T-helper 17 cell (primary cell): ENCODE measurements around the gene TMEM18. TPM values are rescaled to one million over a fixed set of nuclear protein-coding genes. Genes with fewer than 3 reads are reported as not detected.

Source experiments
- ATAC-seq: fragments of 150-1000 bp; cut with Tn5 transposase; 2 replicates; pipeline ENCODE4 v1.10.0; 2021; ENCODE audit warnings: mild to moderate bottlenecking, moderate library complexity
- DNase-seq, 3 donors: peaks; one replicate each; pipeline versions ENCODE4 v3.0.0 to v3.0.0-alpha.2; 2020 to 2021
- H3K9me3 ChIP-seq: one replicate; pipeline ENCODE4 v1.7.0; 2013; ENCODE audit warnings: low read length, mild to moderate bottlenecking; ENCODE audit not compliant: control insufficient read depth, poor library complexity, severe bottlenecking
- H3K27ac Mint-ChIP-seq: one replicate; pipeline ENCODE4 v1.8.0; 2022; ENCODE audit warnings: mild to moderate bottlenecking, moderate library complexity, mixed read lengths
- H3K27me3 Mint-ChIP-seq: one replicate; pipeline ENCODE4 v1.8.0; 2022; ENCODE audit warnings: mixed read lengths
- H3K36me3 Mint-ChIP-seq: one replicate; pipeline ENCODE4 v1.8.0; 2022; ENCODE audit warnings: low read depth, mixed read lengths
- H3K4me1 Mint-ChIP-seq: one replicate; pipeline ENCODE4 v1.8.0; 2022; ENCODE audit warnings: mild to moderate bottlenecking, mixed read lengths
- H3K4me3 Mint-ChIP-seq: one replicate; pipeline ENCODE4 v1.8.0; 2022; ENCODE audit warnings: mild to moderate bottlenecking, moderate library complexity, mixed read lengths
- total RNA-seq, 4 donors: library from RNA in 2 of 4; stranded (reverse) in 2 of 4; gene quantifications; one replicate each; pipeline ENCODE4 v1.2.3 and lab custom pipeline; 2022 to 2026

TMEM18 gene
- total RNA-seq, 2 donors from 2014 or later = 29.3 to 34.3 TPM

DNA sequence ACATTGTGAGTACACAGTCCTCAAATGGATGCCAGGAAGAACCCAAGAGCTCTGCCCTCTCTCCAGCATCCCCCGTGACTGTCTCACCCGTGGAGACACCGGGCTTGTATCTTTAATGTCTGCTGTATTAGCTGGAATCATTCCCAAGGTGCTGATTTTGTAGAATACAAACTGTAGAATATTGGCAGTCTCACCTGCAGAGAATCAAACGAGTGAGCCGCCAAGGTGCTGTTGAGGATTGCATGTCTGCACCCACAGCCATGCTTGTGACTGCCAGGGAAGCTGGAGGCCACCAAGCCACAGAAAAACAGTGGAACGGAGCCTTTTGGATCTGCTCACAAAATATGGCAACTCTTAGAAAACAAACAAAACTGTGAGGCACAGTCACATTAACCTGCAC is 37.5 kb downstream of the TMEM18 start:
- Mint-ChIP-seq H3K4me3 (no peak overlapping the region), H3K27ac (no peak overlapping the region), H3K4me1 (peaks cover 12% of the 10 kb centered on the region), H3K27me3 (peaks cover 15% of the 10 kb centered on the region), H3K36me3 (peaks cover 3% of the 10 kb centered on the region)
- no peak for DNase-seq
- H3K9me3 ChIP-seq = no peaks in the 10 kb centered on the region
- ATAC-seq = no peak

- H3K27ac Mint-ChIP-seq = no peak overlapping the region
- DNase-seq (no peak), ATAC-seq (no peak)
- peaks cover 9% of the 10 kb centered on the region for H3K4me1 Mint-ChIP-seq
- no peaks in the 10 kb centered on the region for H3K36me3 Mint-ChIP-seq
- H3K4me3 Mint-ChIP-seq = no peak overlapping the region
- H3K27me3 Mint-ChIP-seq = peaks cover 12% of the 10 kb centered on the region
- H3K9me3 ChIP-seq = no peaks in the 10 kb centered on the region
Measured at GRCh38 chr2:637804-638203, 39.4 kb downstream of the TMEM18 start.

- H3K9me3 ChIP-seq = no peaks in the 10 kb centered on the region
- peaks cover 9% of the 10 kb centered on the region for H3K4me1 Mint-ChIP-seq
- H3K27ac Mint-ChIP-seq = no peak overlapping the region
- DNase-seq (no peak), ATAC-seq (no peak)
- H3K36me3 Mint-ChIP-seq = no peaks in the 10 kb centered on the region
- H3K4me3 Mint-ChIP-seq = peak overlapping the region; percentile 85
- H3K27me3 Mint-ChIP-seq = peaks cover 12% of the 10 kb centered on the region
Measured at GRCh38 chr2:637406-637776, 39.8 kb downstream of the TMEM18 start.

GRCh38 chr2:636641-637405 is 40.4 kb downstream of the TMEM18 start:
- Mint-ChIP-seq H3K36me3 (no peaks in the 10 kb centered on the region), H3K27ac (no peak overlapping the region), H3K27me3 (peaks cover 12% of the 10 kb centered on the region), H3K4me3 (peak overlapping the region; percentile 85), H3K4me1 (peaks cover 9% of the 10 kb centered on the region)
- H3K9me3 ChIP-seq = no peaks in the 10 kb centered on the region
- ATAC-seq (peak; percentile 73), DNase-seq (peak; percentile 23 to 34 (median 33))

DNA sequence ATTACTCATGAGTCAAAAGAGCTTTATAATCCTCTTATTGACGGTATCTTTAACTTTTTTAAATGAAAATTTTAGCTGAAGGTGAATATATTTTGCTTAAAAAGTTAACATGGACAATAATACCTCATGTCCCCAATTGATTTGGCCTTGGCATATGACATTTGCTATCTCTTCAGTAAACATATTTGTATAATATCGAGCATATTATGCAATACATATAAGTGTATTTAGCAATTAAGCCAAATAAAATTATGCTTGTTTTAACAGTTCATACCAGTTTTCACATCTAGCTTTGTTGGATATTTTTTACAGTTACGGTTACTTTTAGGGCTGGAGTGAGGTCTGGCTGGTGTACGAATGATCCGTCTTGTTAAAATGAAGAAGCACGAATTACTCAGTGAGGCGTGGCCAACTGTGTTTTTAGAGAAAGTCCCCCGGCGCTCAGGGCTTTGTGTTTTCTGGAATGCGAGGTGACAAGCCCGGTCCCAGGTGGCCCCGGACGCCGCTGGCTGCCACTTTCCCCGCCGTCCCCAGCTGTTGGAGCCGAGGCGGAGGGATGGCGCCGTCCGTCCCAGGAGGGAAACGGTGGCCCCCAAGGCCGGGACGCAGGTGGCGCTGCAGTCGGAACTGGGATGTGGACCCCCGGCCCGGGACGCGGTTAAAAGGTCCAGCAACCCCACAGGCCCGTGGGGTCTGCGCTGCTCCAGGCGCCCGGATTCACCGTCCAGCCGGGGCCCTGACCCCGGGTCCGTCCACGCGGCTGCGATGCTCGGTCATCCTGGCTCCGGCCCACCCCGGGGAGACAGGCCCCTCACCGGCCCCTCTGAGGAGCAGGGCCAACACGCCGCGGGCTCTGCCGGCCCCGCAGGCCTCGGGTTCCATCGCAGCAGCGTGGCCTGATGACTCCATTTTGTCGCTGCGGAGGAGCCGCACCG is 41.3 kb downstream of the TMEM18 start:
- H3K9me3 ChIP-seq = no peaks in the 10 kb centered on the region
- Mint-ChIP-seq H3K4me1 (peaks cover 6% of the 10 kb centered on the region), H3K4me3 (peak overlapping the region; percentile 85), H3K27me3 (peaks cover 12% of the 10 kb centered on the region), H3K27ac (no peak overlapping the region), H3K36me3 (no peaks in the 10 kb centered on the region)
- DNase-seq (no peak), ATAC-seq (no peak)

DNA sequence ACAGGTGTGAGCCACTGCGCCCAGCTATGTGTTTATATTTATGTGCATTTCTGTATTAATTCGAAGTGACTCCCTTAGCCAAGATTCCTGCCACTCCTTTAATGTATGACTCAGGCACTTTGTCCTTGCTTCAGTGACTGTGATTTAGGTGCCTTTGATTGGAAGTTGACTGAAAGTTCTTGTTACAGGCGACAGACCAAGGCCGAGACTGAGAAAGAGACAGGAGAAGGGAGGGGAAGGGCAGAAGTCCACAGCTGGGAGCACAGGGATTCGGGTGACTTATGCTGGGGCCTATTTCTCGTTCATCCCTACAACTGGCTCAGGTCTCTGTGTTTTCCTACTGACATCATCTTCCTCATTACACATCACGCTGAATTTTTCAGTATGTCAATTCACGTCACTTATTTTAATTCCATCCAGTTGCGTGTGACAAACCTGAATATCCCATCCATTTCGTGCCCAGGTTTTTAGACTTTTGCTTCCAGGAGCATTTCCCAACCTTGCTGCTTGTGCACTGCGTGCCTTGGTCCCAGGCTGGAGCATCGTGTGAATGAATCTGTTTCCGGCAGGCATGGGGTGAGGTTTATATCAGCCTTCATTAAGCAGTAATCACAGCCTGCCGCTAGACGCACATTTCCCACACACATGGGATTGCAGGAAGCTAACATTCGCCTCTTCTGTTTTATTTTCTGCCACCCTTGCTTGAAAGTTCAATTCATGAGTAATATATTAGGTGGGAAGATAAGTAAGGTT is 42.4 kb downstream of the TMEM18 start:
- ATAC-seq (no peak), DNase-seq (no peak)
- no peak overlapping the region for H3K4me3 Mint-ChIP-seq
- peaks cover 15% of the 10 kb centered on the region for H3K27me3 Mint-ChIP-seq
- H3K36me3 Mint-ChIP-seq = peaks cover under 1% of the 10 kb centered on the region
- peaks cover 4% of the 10 kb centered on the region for H3K4me1 Mint-ChIP-seq
- no peak overlapping the region for H3K27ac Mint-ChIP-seq
- no peaks in the 10 kb centered on the region for H3K9me3 ChIP-seq

- H3K9me3 ChIP-seq = no peaks in the 10 kb centered on the region
- Mint-ChIP-seq H3K4me3 (no peak overlapping the region), H3K27ac (no peak overlapping the region), H3K36me3 (peaks cover 2% of the 10 kb centered on the region), H3K27me3 (peaks cover 19% of the 10 kb centered on the region), H3K4me1 (peaks cover 6% of the 10 kb centered on the region)
- ATAC-seq (no peak), DNase-seq (no peak)
Measured at GRCh38 chr2:634041-634440, 43.2 kb downstream of the TMEM18 start.

- peaks cover 25% of the 10 kb centered on the region for H3K27me3 Mint-ChIP-seq
- DNase-seq (no peak), ATAC-seq (no peak)
- H3K4me3 Mint-ChIP-seq = no peak overlapping the region
- peaks cover 2% of the 10 kb centered on the region for H3K36me3 Mint-ChIP-seq
- no peak overlapping the region for H3K27ac Mint-ChIP-seq
- H3K4me1 Mint-ChIP-seq = peaks cover 6% of the 10 kb centered on the region
- no peaks in the 10 kb centered on the region for H3K9me3 ChIP-seq
Measured at GRCh38 chr2:633371-633770, 43.8 kb downstream of the TMEM18 start.

- H3K36me3 Mint-ChIP-seq = peaks cover 2% of the 10 kb centered on the region
- H3K4me1 Mint-ChIP-seq = peaks cover 6% of the 10 kb centered on the region
- peaks cover 31% of the 10 kb centered on the region for H3K27me3 Mint-ChIP-seq
- DNase-seq = no peak
- H3K27ac Mint-ChIP-seq = no peak overlapping the region
- H3K9me3 ChIP-seq = no peaks in the 10 kb centered on the region
- ATAC-seq = no peak
- no peak overlapping the region for H3K4me3 Mint-ChIP-seq
Measured at GRCh38 chr2:632471-632870, 44.7 kb downstream of the TMEM18 start.

- DNase-seq = no peak
- no peak overlapping the region for H3K27ac Mint-ChIP-seq
- peaks cover 2% of the 10 kb centered on the region for H3K4me1 Mint-ChIP-seq
- H3K9me3 ChIP-seq = no peaks in the 10 kb centered on the region
- no peak overlapping the region for H3K4me3 Mint-ChIP-seq
- H3K27me3 Mint-ChIP-seq = peaks cover 35% of the 10 kb centered on the region
- peaks cover 2% of the 10 kb centered on the region for H3K36me3 Mint-ChIP-seq
- ATAC-seq = no peak
Measured at GRCh38 chr2:631741-632140, 45.5 kb downstream of the TMEM18 start.

DNA sequence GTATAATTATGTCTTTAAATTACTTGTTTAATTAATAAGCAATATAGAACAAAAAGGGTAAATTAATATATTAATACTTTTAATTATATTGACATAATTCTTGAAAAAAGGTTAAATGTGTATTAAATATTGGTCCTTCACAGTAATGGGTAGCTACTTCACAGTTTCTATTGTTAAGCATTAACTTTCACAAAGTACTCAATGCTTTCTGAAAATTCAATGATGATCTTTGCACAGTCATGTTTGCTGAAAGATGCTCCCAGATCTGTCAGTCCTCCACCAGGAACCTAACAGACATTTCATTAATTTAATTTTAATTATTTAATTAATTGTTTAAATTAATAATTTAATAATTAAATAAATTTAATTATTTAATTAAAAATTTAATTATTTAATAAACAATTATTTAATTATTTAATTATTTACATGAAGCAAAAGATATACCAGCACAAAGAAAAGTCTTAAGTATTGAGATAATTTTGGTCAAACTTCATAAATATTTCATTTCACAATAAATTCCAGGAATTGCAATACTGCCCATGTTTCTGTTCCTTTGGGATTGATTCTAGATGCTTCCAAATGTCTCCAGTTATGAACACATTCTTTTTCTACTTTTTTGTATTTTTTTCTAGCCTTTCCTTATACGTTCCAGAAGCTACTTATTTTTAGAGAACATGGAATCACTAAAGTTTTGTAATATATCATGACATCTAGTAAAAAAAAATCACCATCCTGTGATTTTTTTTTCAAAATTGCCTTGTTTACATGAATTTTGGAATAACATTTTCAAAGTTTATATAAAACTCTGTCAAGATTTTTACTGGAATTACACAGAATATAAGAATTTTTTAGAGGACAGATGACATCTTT is 46.5 kb downstream of the TMEM18 start:
- ATAC-seq = no peak

DNA sequence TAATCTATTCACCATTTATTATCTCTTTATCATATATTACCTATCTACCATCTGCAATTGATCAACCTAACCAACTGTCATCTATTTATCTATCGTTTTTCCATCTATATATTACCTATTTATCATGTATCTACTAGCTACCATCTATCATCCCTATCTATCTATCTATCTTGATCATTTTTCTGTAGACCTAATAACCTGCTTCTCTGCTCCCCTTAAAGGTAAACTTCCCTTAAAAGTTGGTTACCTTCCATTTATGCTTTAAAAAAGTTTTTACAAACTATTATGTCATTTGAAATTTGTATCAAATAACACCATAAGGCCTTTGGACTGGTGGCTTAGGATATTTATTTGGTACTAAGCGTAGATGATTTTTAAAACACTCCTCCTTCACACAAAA is 47.2 kb downstream of the TMEM18 start:
- no peaks in the 10 kb centered on the region for H3K9me3 ChIP-seq
- DNase-seq (no peak), ATAC-seq (no peak)
- Mint-ChIP-seq H3K27me3 (peaks cover 46% of the 10 kb centered on the region), H3K27ac (no peak overlapping the region), H3K36me3 (peaks cover 2% of the 10 kb centered on the region), H3K4me1 (peaks cover 2% of the 10 kb centered on the region), H3K4me3 (no peak overlapping the region)

More for the DNA sequence above, 46.5 kb downstream of the TMEM18 start:
- no peaks in the 10 kb centered on the region for H3K9me3 ChIP-seq
- Mint-ChIP-seq H3K27ac (no peak overlapping the region), H3K4me3 (no peak overlapping the region), H3K27me3 (peaks cover 39% of the 10 kb centered on the region), H3K4me1 (peaks cover 2% of the 10 kb centered on the region), H3K36me3 (peaks cover 2% of the 10 kb centered on the region)
- no peak for DNase-seq
